ENCODE data around the gene SHB. TPM values are rescaled to one million over a fixed set of nuclear protein-coding genes. Genes with fewer than 3 reads are reported as not detected.

SHB gene
- total RNA-seq, 1 donor from 2014 or later: 0.74 TPM

GRCh38 chr9:37870081-37870798 lies 198.8 kb downstream of the SHB start:
- intact Hi-C loops (cut with micrococcal nuclease): no loop called here

Other genes with a start within 250 kb of the SHB start
- gene SLC25A51, start 165.1 kb downstream of the SHB start, total RNA-seq: 30.7 and 32.9 TPM in 2 replicates

Data from T-helper 1 cell treated with Interleukin-12 subunit alpha and Interleukin-12 subunit beta and Interleukin-4 antibody, amounts not matched to agents 30 ng/mL and 1 ng/mL, for 36 hours (primary cell).